ENCODE data around the gene SIRPG. TPM values are rescaled to one million over a fixed set of nuclear protein-coding genes. Genes with fewer than 3 reads are reported as not detected.
A peak's percentile ranks its signal among the peaks of the same experiment; 100 is the strongest.
"Not testable (repeated sequence)": the region's sequence is repeated elsewhere in the genome, so short reads cannot be mapped to it uniquely, and the experiment has no call there.

The SIRPG gene
- total RNA-seq: 10 to 100 TPM; 82.6 to 90.1 TPM

DNA sequence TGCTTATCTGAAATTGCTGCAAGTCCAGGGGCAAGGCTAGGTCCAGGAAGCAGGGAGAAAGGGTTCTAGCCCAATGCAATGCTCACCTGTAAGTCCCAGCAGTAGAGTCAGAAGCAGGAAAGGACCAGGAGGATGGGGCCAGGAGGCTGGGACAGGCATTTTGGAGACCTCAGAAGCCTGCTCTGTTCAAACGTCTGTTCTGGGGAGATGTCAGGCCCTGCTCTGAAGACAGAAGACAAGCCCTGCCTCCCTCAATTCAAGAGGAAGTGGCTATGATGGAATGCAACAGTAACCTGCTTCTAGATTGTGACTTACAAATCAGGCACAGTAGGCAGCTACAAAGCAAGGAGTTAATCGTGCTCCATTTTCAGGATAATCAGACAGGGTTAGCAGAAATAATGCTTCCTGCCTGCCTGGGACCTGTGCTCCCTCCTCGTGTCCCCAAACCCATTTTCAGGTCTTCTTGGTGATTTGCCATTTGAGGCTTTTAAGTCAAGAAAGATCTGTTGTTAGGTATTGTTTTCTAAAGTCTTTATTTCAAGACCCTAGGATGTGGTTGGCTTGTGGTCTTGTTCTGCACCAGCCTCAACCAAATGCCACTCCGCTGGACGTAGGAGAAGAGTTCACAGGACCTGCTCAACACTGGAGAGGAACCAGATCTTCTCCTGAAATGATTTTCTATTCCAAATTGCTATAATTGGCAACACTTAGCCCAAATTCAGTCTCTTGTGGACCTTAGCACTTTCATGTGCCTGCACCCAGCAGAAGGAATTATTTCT, at the start of gene SIRPG:
SIRPG (minus strand) TSS at position 224 of the 779 bp plus-strand sequence; CDS start at position 159, 65 bp downstream.
- Mint-ChIP-seq H3K4me3 (peak within 1 kb of the TSS; percentile 83), H3K27ac (peak within 1 kb of the TSS; percentile 98), H3K9me3 (peaks cover 28% of the 10 kb centered on the region), H3K27me3 (no peaks in the 10 kb centered on the region), H3K36me3 (ENCODE audit: low read depth) (peaks cover 52% of the 10 kb centered on the region), H3K4me1 (peaks cover 88% of the 10 kb centered on the region)
- DNase-seq: peak; percentile 62
- ChIA-PET CTCF (interaction anchor here (0.6 to 1.3 kb wide), 2 partner anchors 13 to 855 kb away, joined by 3 to 5 read pairs; no protein-coding TSS in a partner anchor), POLR2A (no interaction called here)

DNA sequence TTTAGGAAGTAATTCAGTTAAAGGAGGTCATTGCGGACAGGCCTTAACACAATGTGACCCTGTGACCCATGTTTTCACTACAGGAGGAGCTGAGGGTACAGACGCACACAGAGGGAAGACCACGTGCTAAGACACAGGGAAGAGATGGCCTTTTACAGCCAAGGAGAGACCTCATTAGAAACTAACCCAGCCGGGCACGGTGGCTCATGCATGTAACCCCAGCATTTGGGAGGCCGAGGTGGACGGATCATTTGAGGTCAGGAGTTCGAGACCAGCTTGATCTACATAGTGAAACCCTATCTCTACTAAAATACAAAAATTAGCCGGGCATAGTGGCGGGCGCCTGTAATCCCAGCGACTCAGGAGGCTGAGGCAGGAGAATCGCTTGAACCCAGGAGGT, 49.3 kb upstream of the SIRPG start:
- not testable (repeated sequence) for DNase-seq; H3K27ac Mint-ChIP-seq; H3K9me3 Mint-ChIP-seq; H3K36me3 Mint-ChIP-seq (ENCODE audit: low read depth); H3K4me3 Mint-ChIP-seq; H3K27me3 Mint-ChIP-seq
- ChIA-PET POLR2A (interaction anchor here (0.6 kb wide), 1 partner anchor 10 kb away, joined by 3 read pairs; no protein-coding TSS in a partner anchor), CTCF (interaction anchor here (1.1 to 1.4 kb wide), 2 partner anchors 10 to 17 kb away, joined by 3 to 4 read pairs; no protein-coding TSS in a partner anchor)
- peaks cover 23% of the 10 kb centered on the region for H3K4me1 Mint-ChIP-seq

DNA sequence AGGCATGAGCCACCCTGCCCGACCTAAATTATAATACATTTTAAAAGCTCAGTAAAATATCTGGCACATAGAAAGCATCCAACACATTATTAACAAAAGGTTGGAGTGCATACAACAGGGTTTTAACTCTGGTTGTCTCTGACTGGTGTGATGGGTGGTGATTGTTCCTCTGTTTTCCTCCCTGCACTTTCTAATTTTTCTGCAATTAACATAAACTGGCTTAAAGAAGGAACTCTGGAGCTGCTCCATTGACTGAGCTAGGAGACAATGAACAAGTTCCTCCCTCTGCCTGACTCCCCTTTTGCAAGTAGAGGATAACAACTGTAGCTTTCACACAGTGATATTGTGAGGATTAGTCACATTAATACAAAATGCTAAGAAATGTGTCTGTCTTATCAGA, 48.5 kb upstream of the SIRPG start:
- DNase-seq: no peak
- ChIA-PET CTCF (interaction anchor here (0.5 to 1.7 kb wide), 4 partner anchors 9 to 1243 kb away, joined by 3 to 4 read pairs (median 4); no protein-coding TSS in a partner anchor), POLR2A (no interaction called here)
- H3K4me3 Mint-ChIP-seq: no peak overlapping the region
- H3K9me3 Mint-ChIP-seq: peaks cover 7% of the 10 kb centered on the region
- no peaks in the 10 kb centered on the region for H3K27me3 Mint-ChIP-seq
- peaks cover 23% of the 10 kb centered on the region for H3K4me1 Mint-ChIP-seq
- no peaks in the 10 kb centered on the region for H3K36me3 Mint-ChIP-seq (ENCODE audit: low read depth)
- H3K27ac Mint-ChIP-seq: no peak overlapping the region

DNA sequence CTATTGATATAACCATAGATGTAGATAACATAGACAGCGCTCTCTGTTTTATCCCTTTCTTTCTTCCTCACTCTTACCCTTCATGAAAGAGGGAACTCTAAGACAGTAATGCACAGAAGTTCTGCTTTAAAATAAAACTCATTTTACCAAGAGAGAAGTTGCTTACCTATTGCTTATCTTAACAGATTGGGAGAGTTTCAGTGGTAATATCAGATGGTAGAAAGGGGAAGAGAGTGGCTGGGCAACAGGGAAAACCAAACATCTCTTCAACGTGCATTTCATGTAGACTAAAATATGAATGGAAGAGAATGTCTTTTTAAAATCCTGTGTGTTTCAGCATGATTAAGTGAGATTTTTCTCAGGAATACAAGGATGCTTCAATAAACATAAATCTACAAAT, 45.3 kb upstream of the SIRPG start:
- peaks cover 6% of the 10 kb centered on the region for H3K9me3 Mint-ChIP-seq

DNA sequence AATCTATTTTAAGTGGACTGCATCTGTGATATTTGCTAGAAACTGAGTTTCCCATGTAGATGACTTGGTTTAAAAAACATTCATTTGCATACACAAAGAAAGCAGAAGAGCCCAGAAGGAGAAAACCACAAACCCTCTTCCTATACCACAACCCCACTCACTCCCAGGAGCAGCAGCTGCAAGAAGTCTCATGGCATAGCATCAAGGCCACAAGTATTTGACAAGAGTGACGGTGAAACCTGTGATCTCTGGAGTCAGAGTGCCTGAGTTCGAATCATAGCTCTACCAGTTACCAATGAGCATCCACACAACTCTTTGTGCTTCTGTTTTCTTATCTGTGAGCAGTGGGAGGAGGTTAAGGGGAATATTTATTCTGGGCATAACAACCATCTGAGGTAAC, 44.7 kb upstream of the SIRPG start:
- Mint-ChIP-seq H3K4me3 (no peak overlapping the region), H3K27ac (no peak overlapping the region), H3K9me3 (peaks cover 6% of the 10 kb centered on the region), H3K36me3 (ENCODE audit: low read depth) (no peaks in the 10 kb centered on the region), H3K4me1 (peaks cover 10% of the 10 kb centered on the region), H3K27me3 (peaks cover 2% of the 10 kb centered on the region)
- CTCF ChIA-PET: no interaction called here
- POLR2A ChIA-PET: no interaction called here
- DNase-seq: no peak

More for the DNA sequence above, 45.3 kb upstream of the SIRPG start:
- DNase-seq: no peak
- Mint-ChIP-seq H3K27me3 (peaks cover 2% of the 10 kb centered on the region), H3K4me1 (peaks cover 13% of the 10 kb centered on the region), H3K4me3 (no peak overlapping the region), H3K36me3 (ENCODE audit: low read depth) (no peaks in the 10 kb centered on the region), H3K27ac (no peak overlapping the region)
- ChIA-PET POLR2A (no interaction called here), CTCF (no interaction called here)

DNA sequence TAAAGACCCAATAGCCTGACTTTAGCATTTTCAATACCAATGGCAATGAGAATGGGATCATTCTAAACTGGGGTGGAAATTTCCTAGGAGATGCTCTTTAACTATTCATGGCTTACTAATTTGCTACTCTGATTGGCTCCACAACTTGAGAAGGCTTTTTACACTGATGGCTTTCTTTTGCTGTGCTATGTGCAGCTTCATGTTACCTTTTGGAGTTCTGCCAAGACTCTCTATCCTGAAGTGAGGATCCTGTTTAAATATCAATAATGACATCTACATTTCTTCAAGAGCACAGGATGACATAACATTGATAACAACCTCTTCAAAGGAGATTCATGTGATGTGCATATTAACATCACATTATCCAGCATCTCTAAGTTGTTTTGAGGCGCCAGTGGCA, 43.4 kb upstream of the SIRPG start:
- no peak for DNase-seq
- CTCF ChIA-PET: interaction anchor here (1.0 kb wide), 1 partner anchor 10 kb away, joined by 3 read pairs; no protein-coding TSS in a partner anchor
- POLR2A ChIA-PET: no interaction called here
- peaks cover 2% of the 10 kb centered on the region for H3K27me3 Mint-ChIP-seq
- peaks cover 6% of the 10 kb centered on the region for H3K9me3 Mint-ChIP-seq
- H3K4me3 Mint-ChIP-seq: no peak overlapping the region
- no peak overlapping the region for H3K27ac Mint-ChIP-seq
- peaks cover 20% of the 10 kb centered on the region for H3K4me1 Mint-ChIP-seq
- H3K36me3 Mint-ChIP-seq (ENCODE audit: low read depth): no peaks in the 10 kb centered on the region

DNA sequence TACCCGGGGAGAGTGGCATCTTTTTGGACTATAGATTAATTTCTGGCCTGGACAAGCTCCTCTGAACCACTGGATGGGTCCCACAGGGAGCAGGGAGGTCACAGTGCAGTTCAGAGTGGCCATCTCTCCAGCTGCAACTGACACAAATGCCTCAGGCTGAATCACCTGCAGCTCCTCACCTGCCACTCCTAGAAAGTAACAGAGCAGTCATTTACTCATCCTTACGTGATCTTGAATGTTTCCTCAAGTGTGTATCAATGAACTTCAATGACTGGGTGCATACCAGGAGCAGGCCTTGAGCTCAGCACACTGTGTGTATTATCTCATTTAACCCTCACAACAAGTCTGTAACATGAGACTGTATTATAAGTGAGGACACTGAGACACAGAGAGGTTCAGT, 40.0 kb upstream of the SIRPG start:
- CTCF ChIA-PET: interaction anchor here (0.6 to 1.2 kb wide), 2 partner anchors 9 to 888 kb away, joined by 4 read pairs; no protein-coding TSS in a partner anchor
- no peak overlapping the region for H3K4me3 Mint-ChIP-seq
- peaks cover 2% of the 10 kb centered on the region for H3K27me3 Mint-ChIP-seq
- no peak for DNase-seq
- no peaks in the 10 kb centered on the region for H3K36me3 Mint-ChIP-seq (ENCODE audit: low read depth)
- POLR2A ChIA-PET: no interaction called here
- no peak overlapping the region for H3K27ac Mint-ChIP-seq
- peaks cover 4% of the 10 kb centered on the region for H3K9me3 Mint-ChIP-seq
- H3K4me1 Mint-ChIP-seq: peaks cover 24% of the 10 kb centered on the region

DNA sequence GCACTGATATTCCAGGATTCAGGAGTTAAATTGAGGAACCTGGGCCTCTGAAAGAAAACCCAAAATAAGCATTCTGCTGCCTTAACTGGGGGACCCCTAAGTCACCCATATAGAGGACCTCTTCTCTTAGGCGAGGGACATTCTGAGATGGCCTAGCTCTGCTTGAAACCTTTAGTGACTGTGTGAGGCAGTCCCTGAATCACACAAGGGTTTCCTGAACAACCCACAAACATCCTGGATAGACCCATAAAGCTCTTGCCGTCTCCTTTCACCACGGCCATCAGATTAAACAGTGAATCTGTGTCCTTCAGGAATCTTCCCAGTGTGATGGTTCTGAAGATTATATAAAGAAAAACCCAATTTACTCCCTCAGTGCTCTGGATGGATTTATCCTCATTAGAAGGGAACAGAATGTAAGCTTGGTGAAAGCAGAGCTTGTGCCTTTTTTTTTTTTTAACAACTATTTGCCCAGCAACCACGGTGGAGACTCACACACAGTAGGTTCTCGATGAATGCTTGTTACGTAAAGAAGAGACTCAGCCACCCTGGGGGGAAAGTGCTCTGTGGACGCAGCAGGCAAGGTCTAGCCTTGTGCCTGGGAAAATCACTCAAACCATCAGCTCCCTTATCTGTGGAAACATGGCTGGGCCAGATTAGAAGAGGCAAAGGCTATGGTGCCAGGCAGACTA, 39.1 kb upstream of the SIRPG start:
- DNase-seq: peak; percentile 30
- ChIA-PET CTCF (interaction anchor here (0.6 to 1.3 kb wide), 3 partner anchors 10 to 692 kb away, joined by 3 to 4 read pairs (median 3); no protein-coding TSS in a partner anchor), POLR2A (interaction anchor here (0.7 kb wide), 1 partner anchor 10 kb away, joined by 3 read pairs; no protein-coding TSS in a partner anchor)
- no peak overlapping the region for H3K4me3 Mint-ChIP-seq
- H3K9me3 Mint-ChIP-seq: peaks cover 9% of the 10 kb centered on the region
- peaks cover 4% of the 10 kb centered on the region for H3K36me3 Mint-ChIP-seq (ENCODE audit: low read depth)
- peak overlapping the region; percentile 16 for H3K27ac Mint-ChIP-seq
- peaks cover 2% of the 10 kb centered on the region for H3K27me3 Mint-ChIP-seq
- peaks cover 20% of the 10 kb centered on the region for H3K4me1 Mint-ChIP-seq

DNA sequence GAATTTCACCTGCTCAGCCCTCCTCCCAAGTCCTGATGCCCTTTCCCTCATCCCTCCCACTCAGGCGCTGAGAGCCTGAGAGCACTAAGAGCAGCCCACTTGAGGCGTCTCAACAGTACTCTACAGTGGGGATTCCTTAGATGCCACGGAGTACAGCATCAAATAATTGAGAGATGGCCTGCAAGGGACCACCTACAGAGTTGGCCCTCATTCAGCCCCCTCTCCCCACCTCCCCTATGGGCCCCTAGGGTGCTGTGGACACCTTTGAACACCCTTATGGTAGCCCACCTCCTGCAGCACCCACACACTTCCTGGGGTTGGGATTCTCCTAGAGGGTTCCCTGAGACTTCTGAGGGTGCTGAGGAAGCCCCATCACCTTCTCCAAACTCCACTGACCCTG, 37.1 kb upstream of the SIRPG start:
- DNase-seq: no peak
- ChIA-PET CTCF (interaction anchor here (1.4 kb wide), 1 partner anchor 32 kb away, joined by 4 read pairs; no protein-coding TSS in a partner anchor), POLR2A (no interaction called here)
- Mint-ChIP-seq H3K27me3 (no peaks in the 10 kb centered on the region), H3K27ac (no peak overlapping the region), H3K9me3 (peaks cover 12% of the 10 kb centered on the region), H3K36me3 (ENCODE audit: low read depth) (peaks cover 9% of the 10 kb centered on the region), H3K4me1 (peaks cover 21% of the 10 kb centered on the region), H3K4me3 (no peak overlapping the region)

DNA sequence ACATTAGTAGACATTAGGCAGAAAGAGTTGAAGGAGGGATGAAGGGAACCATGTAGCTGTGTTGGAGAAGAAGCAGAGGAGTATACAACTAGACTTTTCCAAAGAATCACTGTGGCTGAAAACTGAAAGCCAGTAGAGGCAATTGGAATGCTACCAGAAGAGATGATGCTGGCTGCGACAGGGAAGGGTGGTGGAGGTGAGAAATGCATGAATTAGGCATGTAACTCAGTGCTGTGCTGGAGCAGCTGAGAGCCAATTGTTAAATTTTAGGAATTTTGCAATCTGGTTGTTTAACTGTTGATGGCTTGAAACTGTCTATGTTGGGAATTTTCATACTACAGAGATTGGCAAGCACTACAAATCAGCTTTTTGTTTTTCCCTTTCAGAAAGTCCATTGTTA, 35.8 kb upstream of the SIRPG start:
- no peak overlapping the region for H3K4me3 Mint-ChIP-seq
- H3K36me3 Mint-ChIP-seq (ENCODE audit: low read depth): peaks cover 9% of the 10 kb centered on the region
- no peak for DNase-seq
- H3K4me1 Mint-ChIP-seq: peaks cover 28% of the 10 kb centered on the region
- no peaks in the 10 kb centered on the region for H3K27me3 Mint-ChIP-seq
- H3K9me3 Mint-ChIP-seq: peaks cover 14% of the 10 kb centered on the region
- CTCF ChIA-PET: interaction anchor here (1.4 kb wide), 1 partner anchor 30 kb away, joined by 4 read pairs; no protein-coding TSS in a partner anchor
- POLR2A ChIA-PET: no interaction called here
- H3K27ac Mint-ChIP-seq: no peak overlapping the region

DNA sequence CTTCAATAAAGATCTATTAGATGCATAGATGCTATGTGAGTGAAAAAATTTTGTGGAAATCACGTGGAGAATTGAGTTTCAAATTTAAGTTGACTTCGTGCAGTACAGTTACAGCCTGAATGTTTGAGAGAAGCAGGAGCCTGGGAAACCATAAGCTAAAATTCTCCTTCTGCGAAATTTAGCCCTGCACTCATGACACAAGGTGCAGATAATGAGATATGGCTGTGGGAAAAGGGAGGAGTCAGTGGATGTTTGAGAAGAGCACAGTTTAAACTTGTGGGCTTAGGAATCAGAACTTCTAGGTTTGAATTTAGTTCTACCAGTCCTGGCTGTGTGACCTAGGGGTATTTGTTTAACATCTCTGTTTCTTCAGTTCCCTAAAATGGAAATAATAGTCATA, 32.1 kb upstream of the SIRPG start:
- POLR2A ChIA-PET: no interaction called here
- H3K27ac Mint-ChIP-seq: no peak overlapping the region
- H3K27me3 Mint-ChIP-seq: no peaks in the 10 kb centered on the region
- peaks cover 13% of the 10 kb centered on the region for H3K9me3 Mint-ChIP-seq
- DNase-seq: no peak
- H3K36me3 Mint-ChIP-seq (ENCODE audit: low read depth): peaks cover 10% of the 10 kb centered on the region
- H3K4me3 Mint-ChIP-seq: no peak overlapping the region
- H3K4me1 Mint-ChIP-seq: peaks cover 35% of the 10 kb centered on the region
- CTCF ChIA-PET: interaction anchor here (1.5 to 3.0 kb wide), 2 partner anchors 13 to 17 kb away, joined by 3 to 12 read pairs; no protein-coding TSS in a partner anchor

DNA sequence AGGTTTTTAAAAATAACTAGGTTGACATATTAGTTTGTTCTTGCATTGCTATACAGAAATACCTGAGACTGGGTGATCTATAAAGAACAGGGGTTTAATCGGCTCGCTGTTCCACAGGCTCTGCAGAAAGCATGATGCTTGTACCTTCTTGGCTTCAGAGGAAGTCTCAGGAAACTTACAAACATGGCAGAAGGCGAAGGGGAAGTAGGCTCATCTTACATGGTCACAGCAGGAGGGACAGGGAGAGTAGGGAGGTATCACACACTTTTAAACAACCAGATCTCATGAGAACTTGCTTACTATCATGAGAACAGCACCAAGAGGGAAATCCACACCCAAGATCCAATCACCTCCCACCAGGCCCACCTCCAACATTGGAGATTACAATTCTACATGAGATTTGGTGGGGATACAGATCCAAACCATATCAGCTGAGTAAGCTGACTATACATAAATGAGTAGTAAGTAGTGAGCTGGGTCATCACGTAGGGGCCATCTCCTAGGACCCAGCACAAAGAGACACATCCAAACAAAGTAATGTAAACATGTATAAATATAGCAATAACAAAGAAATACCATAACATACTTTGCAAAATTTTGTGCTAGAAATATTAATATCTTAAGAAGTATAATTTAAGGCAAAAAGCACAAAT, 31.4 kb upstream of the SIRPG start:
- no peaks in the 10 kb centered on the region for H3K27me3 Mint-ChIP-seq
- H3K27ac Mint-ChIP-seq: no peak overlapping the region
- POLR2A ChIA-PET: no interaction called here
- peaks cover 13% of the 10 kb centered on the region for H3K9me3 Mint-ChIP-seq
- DNase-seq: no peak
- peaks cover 10% of the 10 kb centered on the region for H3K36me3 Mint-ChIP-seq (ENCODE audit: low read depth)
- H3K4me1 Mint-ChIP-seq: peaks cover 38% of the 10 kb centered on the region
- CTCF ChIA-PET: interaction anchor here (1.5 to 3.0 kb wide), 2 partner anchors 13 to 18 kb away, joined by 3 to 12 read pairs; no protein-coding TSS in a partner anchor
- no peak overlapping the region for H3K4me3 Mint-ChIP-seq
